ENCODE measurements around the gene TET2.
"Not testable (repeated sequence)": the region's sequence is repeated elsewhere in the genome, so short reads cannot be mapped to it uniquely, and the experiment has no call there.

The TET2 gene

GRCh38 chr4:105291925-105292324, 145.2 kb downstream of the TET2 start:
- no peak for DNase-seq (ENCODE audit: low spot score)

- DNase-seq (ENCODE audit: low spot score), result no peak
These were observed 146.7 kb downstream of the TET2 start for GRCh38 chr4:105293360-105293759.

- no peak for DNase-seq (ENCODE audit: low spot score)
These were observed 150.0 kb downstream of the TET2 start for GRCh38 chr4:105296672-105297071.

GRCh38 chr4:105299027-105299426, 152.4 kb downstream of the TET2 start:
- DNase-seq (ENCODE audit: low spot score), result not testable (repeated sequence)

- DNase-seq (ENCODE audit: low spot score), result no peak
These were observed 157.4 kb downstream of the TET2 start for GRCh38 chr4:105304085-105304484.

- DNase-seq (ENCODE audit: low spot score), result no peak
These were observed 158.6 kb downstream of the TET2 start for GRCh38 chr4:105305019-105305836.

GRCh38 chr4:105306158-105306781, 159.6 kb downstream of the TET2 start:
- no peak for DNase-seq (ENCODE audit: low spot score)

GRCh38 chr4:105306820-105307219, 160.1 kb downstream of the TET2 start:
- no peak for DNase-seq (ENCODE audit: low spot score)

- DNase-seq (ENCODE audit: low spot score), result no peak
These were observed 171.8 kb downstream of the TET2 start for GRCh38 chr4:105318486-105318885.

GRCh38 chr4:105327222-105327621, 180.5 kb downstream of the TET2 start:
- DNase-seq (ENCODE audit: low spot score), result no peak

- no peak for DNase-seq (ENCODE audit: low spot score)
These were observed 181.3 kb downstream of the TET2 start for GRCh38 chr4:105327956-105328355.

GRCh38 chr4:105329081-105329480, 182.4 kb downstream of the TET2 start:
- no peak for DNase-seq (ENCODE audit: low spot score)

Measured in CD4-positive, alpha-beta T cell treated with Interleukin-6 at 100 ng/mL for 8 hours (primary cell).